HepG2 (cell line): ENCODE data around the gene IFT27. TPM values are rescaled to one million over a fixed set of nuclear protein-coding genes. Genes with fewer than 3 reads are reported as not detected.
A peak's percentile ranks its signal among the peaks of the same experiment; 100 is the strongest.

Experiments
- ATAC-seq: fragments of 200-7000 bp; cut with Tn5 transposase; 3 replicates; pipeline ENCODE4 v1.9.1; 2020; ENCODE audit warnings: mild to moderate bottlenecking, moderate library complexity
- BruUV-seq: library from RNA; stranded (reverse); fragments of 400-500 nt; replicated peaks from 2 replicates; lab custom pipeline; 2021; lab: Mats Ljungman, UMichigan
- CTCF ChIA-PET: fragments of 300-600 bp; formaldehyde crosslinking; extraction: SDS; loops from one replicate; lab custom pipeline; 2021; ENCODE audit warnings: low total read pairs, inconsistent platforms, low intra/inter-chr PET ratio; lab: Yijun Ruan, JAX
- POLR2A ChIA-PET: fragments of 350-600 bp; sonication (Branson Sonifier 250); formaldehyde crosslinking; loops from one replicate; lab custom pipeline; 2020; ENCODE audit warnings: antibody characterized with exemption, inconsistent platforms; lab: Yijun Ruan, JAX
- DNase-seq: peaks from one replicate; pipeline ENCODE4 v3.0.0-alpha.2; 2015; ENCODE audit warnings: low spot score
- FAIRE-seq: peaks from 3 replicates; lab custom pipeline; 2011; peaks lifted over from hg19 to GRCh38; lab: Jason Lieb, UNC
- H2AFZ ChIP-seq: one replicate; pipeline ENCODE4 v1.6.1; 2011; ENCODE audit warnings: low read length, inconsistent platforms
- H3K27ac ChIP-seq: fragments of 300-600 bp; 3 replicates; pipeline ENCODE4 v1.8.0; 2011; ENCODE audit warnings: mixed run types, mild to moderate bottlenecking, mixed read lengths, low read length, inconsistent platforms; ENCODE audit not compliant: insufficient read depth; ENCODE audit errors: extremely low read length
- H3K27me3 ChIP-seq, 2 experiments: fragments of 200-600 bp in 1 of 2; 2 replicates in 1 of 2; 3 replicates in 1 of 2; pipeline versions ENCODE4 v1.6.0 to v1.8.0; 2011; ENCODE audit warnings: low read length in 2 of 2, mild to moderate bottlenecking in 2 of 2, moderate library complexity in 2 of 2, inconsistent platforms in 1 of 2; ENCODE audit not compliant: insufficient read depth in 2 of 2, control insufficient read depth in 1 of 2
- H3K36me3 ChIP-seq, 2 experiments: fragments of 200-600 bp in 1 of 2; replicated peaks in 1 of 2; 2 replicates in 1 of 2; 3 replicates in 1 of 2; pipeline versions ENCODE4 v1.5.1 to v1.8.0; 2011; ENCODE audit warnings: low read length in 2 of 2, inconsistent platforms in 1 of 2; ENCODE audit not compliant: insufficient read depth in 2 of 2, control insufficient read depth in 1 of 2
- H3K4me1 ChIP-seq: 2 replicates; pipeline ENCODE4 v1.5.1; 2012; ENCODE audit warnings: low read length, inconsistent platforms; ENCODE audit not compliant: insufficient read depth
- H3K4me2 ChIP-seq: 2 replicates; pipeline ENCODE4 v1.6.0; 2011; ENCODE audit warnings: low read depth, low read length, inconsistent platforms
- H3K4me3 ChIP-seq, 3 experiments: fragments of 200-600 bp in 1 of 3; sonication (generic), shearing (Covaris generic) in 1 of 3; replicated peaks in 1 of 3; 2 replicates each; pipeline ENCODE4 v1.5.1; 2011 to 2016; ENCODE audit warnings: low read length in 3 of 3, inconsistent platforms in 2 of 3, low read depth in 2 of 3, mild to moderate bottlenecking in 2 of 3, control low read depth in 1 of 3, mixed read lengths in 1 of 3; ENCODE audit not compliant: insufficient read depth in 1 of 3
- H3K79me2 ChIP-seq: one replicate; pipeline ENCODE4 v1.6.1; 2011; ENCODE audit warnings: low read length, inconsistent platforms; ENCODE audit not compliant: insufficient read depth
- H3K9ac ChIP-seq: 2 replicates; pipeline ENCODE4 v1.6.0; 2011; ENCODE audit warnings: mild to moderate bottlenecking, low read depth, low read length, inconsistent platforms; ENCODE audit not compliant: insufficient read depth
- H3K9me3 ChIP-seq: 2 replicates; pipeline ENCODE4 v1.5.1; 2012; ENCODE audit warnings: mild to moderate bottlenecking, low read length
- H4K20me1 ChIP-seq: 2 replicates; pipeline ENCODE4 v1.6.0; 2011; ENCODE audit warnings: inconsistent platforms, mild to moderate bottlenecking, low read length, moderate library complexity; ENCODE audit not compliant: insufficient read depth
- ARNT ChIP-seq: fragments of 450-650 bp; IDR thresholded peaks from 2 replicates; pipeline ENCODE4 v1.6.1; 2017
- MATR3 ChIP-seq: sonication (generic); formaldehyde crosslinking; IDR thresholded peaks from 2 replicates; pipeline ENCODE4 v1.4.0; 2020; ENCODE audit warnings: missing genetic modification reagents
- MAZ ChIP-seq, 2 experiments: sonication (generic) in 1 of 2; formaldehyde crosslinking in 1 of 2; IDR thresholded peaks; 2 replicates each; pipeline versions ENCODE4 v1.5.0 to v1.6.1; 2012 to 2020; ENCODE audit warnings: low read depth in 2 of 2, mild to moderate bottlenecking in 2 of 2, borderline replicate concordance in 1 of 2, improper control_type of control experiment in 1 of 2, low read length in 1 of 2, missing genetic modification reagents in 1 of 2, moderate library complexity in 1 of 2
- RXRA ChIP-seq: sonication (generic); formaldehyde crosslinking; IDR thresholded peaks from 2 replicates; pipeline ENCODE4 v1.5.1; 2020; ENCODE audit warnings: missing genetic modification reagents
- SMARCE1 ChIP-seq: fragments of 450-650 bp; IDR thresholded peaks from 2 replicates; pipeline ENCODE4 v1.6.1; 2017; ENCODE audit warnings: borderline replicate concordance
- STAG1 ChIP-seq: sonication (generic); formaldehyde crosslinking; IDR thresholded peaks from 2 replicates; pipeline ENCODE4 v1.4.0; 2020; ENCODE audit warnings: missing genetic modification reagents
- ZBTB8A ChIP-seq: sonication (generic); formaldehyde crosslinking; IDR thresholded peaks from 2 replicates; pipeline ENCODE4 v1.4.0; 2020; ENCODE audit warnings: mild to moderate bottlenecking, low read depth, missing genetic modification reagents, borderline replicate concordance
- WGBS: methylation state at CpG from one replicate; pipeline ENCODE4 v1.1.6; 2017; ENCODE audit warnings: low lambda C conversion rate; 5-methylcytosine and 5-hydroxymethylcytosine counted together
- in situ Hi-C: cut with HindIII; loops from 2 replicates; pipeline ENCODE4 v1.10.0; 2017; ENCODE audit warnings: low pct_unique_long_range_greater_than_20kb; ENCODE audit not compliant: extremely low pct_ligation_motif_present
- intact Hi-C: fragments of 100-400 bp; cut with micrococcal nuclease; formaldehyde crosslinking; loops from one replicate; pipeline ENCODE4 v1.10.0; 2022; ENCODE audit not compliant: unreplicated experiment
- polyA plus RNA-seq, 8 experiments: library from polyadenylated mRNA; depleted of rRNA in 3 of 8; stranded (reverse) in 7 of 8; unstranded in 1 of 8; fragments of >200 nt; fragmentation: Illumina TruSeq in 4 of 8; extraction: Trizol in 4 of 8; gene quantifications; 2 replicates each; pipeline versions ENCODE4 v1.2.1 to v1.2.3, GENCODE V29; 2011 to 2016; ENCODE audit warnings: low read depth in 4 of 8, missing spikeins in 1 of 8, mixed read lengths in 1 of 8; ENCODE audit not compliant: insufficient read depth in 1 of 8
- total RNA-seq, 5 experiments: library from RNA; depleted of rRNA; stranded (reverse); fragments of >200 nt; fragmentation: Illumina TruSeq; extraction: Trizol; gene quantifications; 2 replicates each; pipeline ENCODE4 v1.2.3, GENCODE V29; 2016; ENCODE audit warnings: low read depth in 1 of 5
- TF ChIP-seq, protein P1 (sequence below): sonication (generic); formaldehyde crosslinking; IDR thresholded peaks from 2 replicates; pipeline ENCODE4 v1.5.0; 2020; ENCODE audit warnings: mild to moderate bottlenecking, missing genetic modification reagents, moderate library complexity
- TF ChIP-seq, protein P2 (sequence below): sonication (generic); formaldehyde crosslinking; IDR thresholded peaks from 2 replicates; pipeline ENCODE4 v1.8.0; 2022; ENCODE audit warnings: missing genetic modification reagents, mild to moderate bottlenecking, inconsistent platforms, borderline replicate concordance
- TF ChIP-seq, protein P3 (sequence below): sonication (generic); formaldehyde crosslinking; IDR thresholded peaks from 2 replicates; pipeline ENCODE4; 2020; ENCODE audit warnings: missing genetic modification reagents, mild to moderate bottlenecking, borderline replicate concordance

Gene IFT27
- total and polyA plus RNA-seq, 2 of the 13 experiments (the other 11 are each of a cell fraction or from before 2014, with no cell fraction given) = 0.25 to 0.33 TPM

DNA sequence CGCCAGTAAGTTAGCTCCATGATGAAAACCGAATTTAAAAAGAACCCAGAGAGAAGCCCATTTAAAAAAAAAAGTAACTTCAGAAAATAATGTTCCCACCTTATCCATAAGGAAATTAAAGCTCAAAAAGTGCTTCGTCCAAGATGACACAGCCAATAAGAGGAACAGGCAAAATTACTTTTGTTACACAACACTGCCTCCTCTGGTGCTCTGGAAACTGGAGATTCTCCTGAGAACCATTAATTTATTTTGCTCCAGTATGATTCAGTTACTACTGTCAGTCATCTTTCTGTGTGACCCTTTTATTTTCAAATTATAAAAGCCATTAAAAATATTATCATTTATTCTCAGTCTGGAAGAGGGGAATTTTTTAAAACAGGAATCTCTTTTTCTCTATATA is 2.0 kb downstream of the IFT27 start:
- no peak for DNase-seq
- no peak overlapping the region for H3K9ac ChIP-seq
- POLR2A ChIA-PET = no interaction called here
- intact Hi-C loops = loop anchor here (10.0 kb wide), 1 partner anchor 229 kb away; no protein-coding TSS in a partner anchor
- BruUV-seq = no TSS peak
- H3K4me2 ChIP-seq = no peak overlapping the region
- in situ Hi-C loops = loop anchor here (10.0 kb wide), 1 partner anchor 229 kb away; no protein-coding TSS in a partner anchor
- H3K4me3 ChIP-seq = no peak overlapping the region
- no peak overlapping the region for H2AFZ ChIP-seq
- peaks cover 11% of the 10 kb centered on the region for H3K4me1 ChIP-seq
- TF ChIP-seq RXRA (CRISPR knock-in tag) (no peak), MATR3 (CRISPR knock-in tag) (no peak), STAG1 (peak; percentile 40), ZBTB8A (CRISPR knock-in tag) (no peak), ARNT (no peak), MAZ (IDR thresholded peaks at IDR 0.05; ENCODE audit: borderline replicate concordance, low read depth, low read length) (no peak), MAZ (CRISPR knock-in tag; IDR thresholded peaks at IDR 0.05; ENCODE audit: low read depth) (no peak), SMARCE1 (no peak)
- TF ChIP-seq, protein P1, sequence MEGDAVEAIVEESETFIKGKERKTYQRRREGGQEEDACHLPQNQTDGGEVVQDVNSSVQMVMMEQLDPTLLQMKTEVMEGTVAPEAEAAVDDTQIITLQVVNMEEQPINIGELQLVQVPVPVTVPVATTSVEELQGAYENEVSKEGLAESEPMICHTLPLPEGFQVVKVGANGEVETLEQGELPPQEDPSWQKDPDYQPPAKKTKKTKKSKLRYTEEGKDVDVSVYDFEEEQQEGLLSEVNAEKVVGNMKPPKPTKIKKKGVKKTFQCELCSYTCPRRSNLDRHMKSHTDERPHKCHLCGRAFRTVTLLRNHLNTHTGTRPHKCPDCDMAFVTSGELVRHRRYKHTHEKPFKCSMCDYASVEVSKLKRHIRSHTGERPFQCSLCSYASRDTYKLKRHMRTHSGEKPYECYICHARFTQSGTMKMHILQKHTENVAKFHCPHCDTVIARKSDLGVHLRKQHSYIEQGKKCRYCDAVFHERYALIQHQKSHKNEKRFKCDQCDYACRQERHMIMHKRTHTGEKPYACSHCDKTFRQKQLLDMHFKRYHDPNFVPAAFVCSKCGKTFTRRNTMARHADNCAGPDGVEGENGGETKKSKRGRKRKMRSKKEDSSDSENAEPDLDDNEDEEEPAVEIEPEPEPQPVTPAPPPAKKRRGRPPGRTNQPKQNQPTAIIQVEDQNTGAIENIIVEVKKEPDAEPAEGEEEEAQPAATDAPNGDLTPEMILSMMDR (CRISPR knock-in tag) = 0 out of 2 replicates have a peak, but pooled peaks have one; percentile 10
- TF ChIP-seq, protein P2, sequence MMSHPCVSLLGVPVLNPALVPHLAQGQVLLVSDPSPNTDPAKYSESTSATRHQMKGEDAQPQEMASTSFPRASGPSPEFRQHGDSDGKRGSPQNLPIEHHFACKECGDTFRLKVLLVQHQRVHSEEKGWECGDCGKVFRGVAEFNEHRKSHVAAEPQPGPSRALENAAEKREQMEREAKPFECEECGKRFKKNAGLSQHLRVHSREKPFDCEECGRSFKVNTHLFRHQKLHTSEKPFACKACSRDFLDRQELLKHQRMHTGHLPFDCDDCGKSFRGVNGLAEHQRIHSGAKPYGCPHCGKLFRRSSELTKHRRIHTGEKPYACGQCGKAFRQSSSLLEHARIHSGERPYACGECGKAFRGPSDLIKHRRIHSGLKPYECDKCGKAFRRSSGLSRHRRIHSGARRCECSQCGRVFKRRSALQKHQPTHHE (CRISPR knock-in tag) = no peak
- TF ChIP-seq, protein P3, sequence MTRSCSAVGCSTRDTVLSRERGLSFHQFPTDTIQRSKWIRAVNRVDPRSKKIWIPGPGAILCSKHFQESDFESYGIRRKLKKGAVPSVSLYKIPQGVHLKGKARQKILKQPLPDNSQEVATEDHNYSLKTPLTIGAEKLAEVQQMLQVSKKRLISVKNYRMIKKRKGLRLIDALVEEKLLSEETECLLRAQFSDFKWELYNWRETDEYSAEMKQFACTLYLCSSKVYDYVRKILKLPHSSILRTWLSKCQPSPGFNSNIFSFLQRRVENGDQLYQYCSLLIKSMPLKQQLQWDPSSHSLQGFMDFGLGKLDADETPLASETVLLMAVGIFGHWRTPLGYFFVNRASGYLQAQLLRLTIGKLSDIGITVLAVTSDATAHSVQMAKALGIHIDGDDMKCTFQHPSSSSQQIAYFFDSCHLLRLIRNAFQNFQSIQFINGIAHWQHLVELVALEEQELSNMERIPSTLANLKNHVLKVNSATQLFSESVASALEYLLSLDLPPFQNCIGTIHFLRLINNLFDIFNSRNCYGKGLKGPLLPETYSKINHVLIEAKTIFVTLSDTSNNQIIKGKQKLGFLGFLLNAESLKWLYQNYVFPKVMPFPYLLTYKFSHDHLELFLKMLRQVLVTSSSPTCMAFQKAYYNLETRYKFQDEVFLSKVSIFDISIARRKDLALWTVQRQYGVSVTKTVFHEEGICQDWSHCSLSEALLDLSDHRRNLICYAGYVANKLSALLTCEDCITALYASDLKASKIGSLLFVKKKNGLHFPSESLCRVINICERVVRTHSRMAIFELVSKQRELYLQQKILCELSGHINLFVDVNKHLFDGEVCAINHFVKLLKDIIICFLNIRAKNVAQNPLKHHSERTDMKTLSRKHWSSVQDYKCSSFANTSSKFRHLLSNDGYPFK (CRISPR knock-in tag) = no peak
- TF ChIP-seq, all 625 proteins: peak for 2
- 20% methylated on average over 3 of the region's 3 CpGs for WGBS
- H3K36me3 ChIP-seq = no peaks in the 10 kb centered on the region
- no peaks in the 10 kb centered on the region for H3K79me2 ChIP-seq
- FAIRE-seq (no peak), ATAC-seq (no peak)
- H3K27ac ChIP-seq = no peak overlapping the region
- no peaks in the 10 kb centered on the region for H4K20me1 ChIP-seq
- H3K27me3 ChIP-seq = peaks cover 4 to 49% of the 10 kb centered on the region in 2 experiments
- H3K9me3 ChIP-seq = no peaks in the 10 kb centered on the region; the same call in 1 of the 2 replicates
- CTCF ChIA-PET = no interaction called here
